GM18861 (cell line): Measurements from ENCODE around the gene CUL3.
"Not testable (repeated sequence)": the region's sequence is repeated elsewhere in the genome, so short reads cannot be mapped to it uniquely, and the experiment has no call there.

Experiments used
- ATAC-seq: cut with Tn5 transposase; IDR thresholded peaks from one replicate; pipeline ENCODE4 v1.9.1; 2021; ENCODE audit not compliant: unreplicated experiment

Gene CUL3

GRCh38 chr2:224583033-224583432, 2.1 kb downstream of the CUL3 start:
- not testable (repeated sequence) for ATAC-seq

DNA sequence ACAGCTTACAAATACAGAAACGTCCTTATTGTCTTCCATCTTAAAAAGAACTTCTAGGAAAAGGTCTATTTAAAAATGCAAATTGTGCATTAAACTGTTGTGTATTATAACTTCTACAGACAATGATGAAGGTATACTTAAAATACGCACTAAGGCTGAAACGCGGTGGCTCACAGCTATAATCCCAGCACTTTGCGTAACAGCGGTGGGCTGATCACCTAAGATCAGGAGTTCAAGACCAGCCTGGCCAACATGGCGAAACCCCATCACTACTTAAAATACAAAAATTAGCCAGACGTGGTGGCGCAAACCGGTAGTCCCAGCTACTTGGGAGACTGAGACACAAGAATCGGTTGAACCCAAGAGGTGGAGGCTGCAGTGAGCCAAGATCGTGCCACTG, 4.9 kb downstream of the CUL3 start:
- no peak for ATAC-seq

DNA sequence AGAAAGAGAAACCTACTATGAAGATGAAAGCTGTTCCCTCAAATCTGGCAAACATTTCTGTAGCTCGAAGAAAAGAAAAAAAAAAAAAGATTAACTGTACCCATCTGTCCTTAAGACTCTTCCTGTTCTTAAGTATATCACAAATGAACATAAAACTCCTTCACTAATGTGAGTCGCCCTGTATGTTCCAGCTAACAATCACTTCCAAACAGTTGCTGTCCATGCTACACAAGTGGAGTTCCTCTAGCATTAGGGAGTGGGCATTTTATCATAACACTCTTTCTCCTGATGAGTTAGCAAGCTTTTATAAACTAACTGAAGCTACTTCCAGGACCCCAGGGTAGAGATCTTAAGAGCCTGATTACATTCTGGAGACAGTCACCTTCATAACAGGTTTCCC, 5.8 kb downstream of the CUL3 start:
- no peak for ATAC-seq

- no peak for ATAC-seq
Measured at GRCh38 chr2:224577541-224577940, 7.6 kb downstream of the CUL3 start.

GRCh38 chr2:224576088-224576715, 9.0 kb downstream of the CUL3 start:
- peak; percentile 61 for ATAC-seq

- no peak for ATAC-seq
Measured at GRCh38 chr2:224574423-224575084, 10.6 kb downstream of the CUL3 start.

DNA sequence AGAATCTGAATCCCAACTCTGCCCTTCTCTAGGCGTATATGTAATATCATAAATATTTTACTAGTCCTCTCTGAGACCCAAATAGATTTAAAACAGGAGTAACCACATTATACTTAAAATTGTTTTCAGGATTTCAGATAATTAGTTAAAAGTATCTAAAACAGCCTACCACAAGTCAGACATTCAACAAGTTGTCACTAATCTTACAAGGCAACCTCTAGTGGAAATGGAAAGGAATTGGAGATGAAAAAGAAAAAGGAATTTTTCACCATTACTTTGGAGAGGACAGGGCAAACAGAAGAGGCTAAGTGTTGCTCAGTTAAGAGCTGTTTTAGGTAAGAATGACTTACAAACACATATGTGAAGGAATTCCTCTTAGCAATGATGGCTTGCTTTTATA, 11.4 kb downstream of the CUL3 start:
- no peak for ATAC-seq

GRCh38 chr2:224572338-224572737, 12.8 kb downstream of the CUL3 start:
- no peak for ATAC-seq

DNA sequence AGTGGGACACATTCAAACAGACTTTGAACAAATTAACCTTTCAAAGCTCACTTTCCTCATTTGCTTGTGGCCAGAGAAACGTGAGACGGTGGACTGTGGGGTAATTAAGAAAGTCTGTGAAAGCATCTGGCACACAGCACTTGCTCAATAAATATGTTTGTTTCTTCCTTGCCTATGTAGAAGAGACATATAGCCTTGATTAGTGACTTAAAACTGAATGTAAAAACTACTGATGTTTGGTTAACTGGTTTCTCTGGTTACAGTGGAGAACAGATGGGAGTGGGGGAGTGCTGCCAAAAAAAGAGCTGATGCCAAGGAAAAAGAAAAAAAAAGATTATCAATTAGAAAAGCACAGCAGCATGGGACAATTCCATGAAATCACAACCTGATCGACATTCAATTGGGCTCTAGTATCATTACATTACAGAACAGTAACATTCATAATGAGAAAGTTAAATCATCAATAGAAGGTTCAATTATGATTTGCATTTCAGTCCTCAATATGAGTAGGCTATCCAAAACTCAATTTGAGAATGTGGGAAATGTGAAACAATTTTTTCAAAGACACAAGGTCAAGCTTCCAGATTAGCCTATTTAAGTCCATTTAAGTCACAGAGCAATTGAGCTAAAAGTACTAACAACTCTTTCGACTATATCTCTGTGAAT, 14.7 kb downstream of the CUL3 start:
- ATAC-seq: no peak

GRCh38 chr2:224569654-224570053, 15.5 kb downstream of the CUL3 start:
- no peak for ATAC-seq

DNA sequence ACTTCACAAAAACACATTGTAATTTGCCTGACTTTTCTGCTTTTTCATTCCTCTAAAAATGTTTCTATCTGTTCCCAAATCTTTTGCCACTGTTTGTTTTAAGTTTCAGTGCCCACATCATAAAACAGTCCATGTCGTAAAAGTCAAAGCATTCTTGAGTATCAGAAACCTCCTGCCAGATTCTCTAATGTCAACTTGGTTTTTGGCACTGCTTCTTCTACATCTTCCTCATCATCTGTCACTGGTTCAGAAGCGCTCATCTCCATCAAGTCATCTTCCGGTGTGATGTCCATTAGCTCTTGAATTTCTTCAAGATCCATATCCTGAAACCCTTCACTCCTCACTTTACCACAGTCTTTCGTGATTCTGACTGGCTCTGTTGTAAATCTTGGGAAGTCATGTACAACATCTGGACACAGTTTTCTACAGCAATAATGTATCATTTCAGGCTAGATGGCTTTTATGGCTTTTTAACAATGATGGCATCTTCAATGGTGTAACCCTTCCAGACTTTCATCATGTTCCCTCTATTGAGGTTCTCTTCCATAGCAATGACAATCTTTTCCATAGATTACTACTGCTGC, 19.6 kb downstream of the CUL3 start:
- ATAC-seq: no peak

GRCh38 chr2:224563537-224563936, 21.6 kb downstream of the CUL3 start:
- no peak for ATAC-seq

DNA sequence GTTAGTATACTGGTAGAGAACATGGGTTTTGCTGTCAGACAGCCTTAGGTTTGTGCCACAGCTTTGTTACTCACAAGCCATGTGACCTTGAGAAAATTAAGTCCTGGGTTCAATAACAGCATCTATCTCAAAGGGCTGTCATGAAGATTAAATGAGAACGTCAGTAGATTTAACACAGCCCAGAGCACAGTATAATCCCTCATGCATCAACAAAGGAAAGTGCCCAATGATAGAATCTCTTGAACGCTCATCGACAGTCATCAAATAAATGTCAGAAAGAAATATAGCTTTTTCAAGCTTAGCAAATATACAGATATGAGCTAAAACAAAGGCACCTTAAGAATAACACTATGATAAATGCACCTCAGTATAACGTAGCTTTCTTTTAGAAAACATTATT, 22.3 kb downstream of the CUL3 start:
- no peak for ATAC-seq

DNA sequence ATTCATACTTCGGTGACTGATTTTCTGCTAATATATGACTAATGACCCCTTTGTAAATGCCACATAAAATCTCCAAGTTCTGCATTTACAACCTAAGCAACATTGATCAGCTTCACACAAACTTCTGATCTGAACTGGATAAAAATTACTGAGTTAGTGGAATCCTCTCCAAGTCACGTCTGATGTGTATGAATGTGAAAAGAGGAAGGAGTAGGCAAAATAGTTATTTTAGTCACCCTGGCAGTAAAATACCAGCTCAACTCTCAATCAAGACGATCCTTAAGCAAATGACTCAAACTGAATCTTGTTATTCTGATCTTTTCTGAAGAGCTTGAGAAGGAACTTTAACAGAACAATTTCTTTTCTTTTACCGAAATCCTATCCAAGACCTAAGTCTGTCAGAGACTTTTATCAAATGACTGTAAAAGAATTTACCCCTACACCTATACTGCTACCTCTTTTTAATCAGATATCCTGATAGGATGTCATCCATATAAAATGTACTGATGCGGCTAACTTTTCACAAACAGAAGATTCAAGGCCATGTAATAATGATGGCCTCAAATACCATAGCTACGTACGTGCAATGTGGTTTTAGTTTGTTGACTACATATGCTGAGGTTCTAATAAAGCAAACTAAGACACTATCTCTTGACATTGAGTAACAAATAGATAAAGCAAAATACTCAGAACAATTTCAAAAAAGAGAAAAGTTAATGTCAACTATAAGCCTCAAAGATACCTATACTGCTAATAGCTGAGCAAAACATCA, 23.7 kb downstream of the CUL3 start:
- peak; percentile 72 for ATAC-seq

DNA sequence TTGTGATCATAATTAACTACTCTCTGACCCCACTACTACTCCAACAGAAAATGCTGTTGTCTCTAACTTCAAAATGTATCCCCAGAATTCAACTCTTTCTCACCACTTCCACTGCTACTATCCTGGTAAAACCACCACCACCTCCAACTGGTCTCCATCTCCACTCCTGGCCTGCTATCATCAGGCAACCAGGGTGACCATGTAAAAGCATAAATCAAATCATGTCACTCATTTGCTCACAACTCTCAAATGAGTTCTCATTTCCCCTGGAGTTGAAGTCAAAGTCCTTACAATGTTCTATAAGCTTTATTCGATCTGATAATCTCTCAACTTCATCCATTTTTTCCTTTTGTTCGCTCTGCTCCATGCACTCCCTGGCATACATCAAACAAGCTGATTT, 24.6 kb downstream of the CUL3 start:
- no peak for ATAC-seq

DNA sequence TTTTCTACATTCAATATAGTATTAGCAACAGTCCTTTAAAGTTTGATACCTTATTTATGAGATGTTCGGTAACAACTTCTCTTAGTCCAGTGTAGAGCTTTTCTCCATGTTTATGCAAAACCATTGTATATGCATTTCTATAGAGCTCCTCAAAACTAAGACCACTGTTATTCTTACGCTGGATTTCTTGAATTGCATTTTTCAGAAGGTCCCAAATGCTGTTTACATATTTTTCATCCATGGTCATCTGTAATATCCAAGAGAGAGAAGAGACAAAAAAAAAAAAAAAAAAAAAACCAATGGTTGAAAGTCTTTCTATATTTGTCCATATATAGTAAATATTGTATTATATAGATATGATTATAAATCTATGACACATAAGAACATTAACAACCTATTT, 27.6 kb downstream of the CUL3 start:
- ATAC-seq: no peak

DNA sequence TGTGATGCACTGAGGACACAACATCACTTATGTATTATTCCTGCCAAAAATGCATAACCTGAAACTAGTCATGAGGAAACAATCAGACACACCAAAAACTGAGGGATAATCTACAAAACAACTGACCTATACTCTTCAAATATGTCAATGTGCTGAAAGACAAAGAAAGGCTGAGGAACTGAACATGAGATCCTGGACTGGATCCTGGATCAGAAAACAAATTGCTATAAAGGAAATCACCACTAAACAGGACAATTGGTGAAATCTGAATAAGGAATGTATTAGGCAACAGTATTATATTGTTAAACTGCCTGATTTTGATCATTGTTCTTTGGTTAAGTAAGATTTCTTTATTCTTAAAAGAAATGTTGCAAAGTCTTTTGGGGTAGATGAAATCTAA, 28.8 kb downstream of the CUL3 start:
- ATAC-seq: no peak

DNA sequence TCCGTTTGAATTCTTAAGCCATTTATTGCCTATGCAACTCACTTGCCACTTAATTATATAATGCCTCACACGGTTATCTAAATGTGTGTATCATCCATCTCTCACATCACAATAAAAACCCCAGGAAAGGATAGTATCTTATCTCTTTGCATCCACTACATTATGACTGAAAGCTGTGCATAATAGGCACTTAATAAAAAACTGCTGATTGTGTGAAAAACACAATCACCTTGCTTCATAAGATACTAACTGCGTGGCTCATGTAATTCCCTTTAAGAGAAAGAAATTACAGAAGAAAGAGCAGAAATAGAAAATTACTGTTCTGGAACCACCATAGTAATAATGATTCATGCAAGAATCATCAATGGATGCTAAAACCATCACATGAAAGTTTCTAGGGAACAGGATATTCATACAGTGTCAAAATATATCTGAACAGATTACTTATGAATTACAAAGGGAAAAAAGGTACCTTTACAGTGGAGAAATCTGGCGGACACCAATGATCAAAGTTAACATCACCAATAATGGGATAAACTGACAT, 29.3 kb downstream of the CUL3 start:
- no peak for ATAC-seq

- ATAC-seq: no peak
Measured at GRCh38 chr2:224552771-224553170, 32.4 kb downstream of the CUL3 start.

DNA sequence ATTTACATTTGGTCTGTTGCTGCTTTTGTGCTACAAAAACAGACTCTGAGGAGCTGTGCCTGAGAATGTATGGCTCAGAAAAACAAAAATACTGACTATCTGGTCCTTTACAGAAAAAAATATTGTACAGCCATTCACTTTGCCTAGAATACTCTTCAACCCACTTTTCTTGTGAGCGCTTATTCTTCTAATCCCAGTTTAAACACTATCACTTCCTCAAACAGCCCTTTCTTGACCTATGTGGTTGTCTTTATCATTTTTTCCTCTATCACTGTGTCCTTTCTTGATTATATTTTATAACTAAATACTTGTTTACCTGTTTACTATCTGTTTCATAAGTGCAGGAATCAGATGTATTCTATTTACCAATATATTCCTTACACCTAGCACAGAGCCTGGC, 33.5 kb downstream of the CUL3 start:
- no peak for ATAC-seq

DNA sequence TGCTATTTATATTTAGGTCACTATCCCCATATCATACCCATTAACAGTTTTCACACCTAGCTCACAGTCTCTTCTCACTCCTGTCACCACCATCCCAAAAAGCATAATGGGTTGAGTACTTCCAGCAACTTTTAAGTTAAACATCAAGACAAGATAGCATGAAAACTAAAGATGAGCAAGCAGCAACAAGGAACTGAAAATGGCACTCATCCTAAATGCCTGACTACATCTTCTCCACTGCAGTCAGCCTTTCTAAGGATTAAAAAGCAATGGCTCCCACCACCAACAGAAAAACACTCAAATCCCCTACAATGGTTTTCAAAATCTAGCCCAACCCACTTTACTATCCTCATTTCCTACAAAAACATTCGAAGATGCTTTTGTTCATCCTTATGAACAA, 38.2 kb downstream of the CUL3 start:
- ATAC-seq: no peak
